HCT116 (cell line): Measurements from ENCODE around the gene ADAMTS13. TPM values are rescaled to one million over a fixed set of nuclear protein-coding genes. Genes with fewer than 3 reads are reported as not detected.

Experiments used
- ATAC-seq: fragments of 200-7000 bp; cut with Tn5 transposase; 2 replicates; pipeline ENCODE4 v1.9.1; 2020; ENCODE audit warnings: mild to moderate bottlenecking, moderate library complexity
- BruUV-seq: library from RNA; stranded (reverse); fragments of 400-500 nt; replicated peaks from 2 replicates; lab custom pipeline; 2021; lab: Mats Ljungman, UMichigan
- CTCF ChIA-PET: fragments of 300-600 bp; sonication (Branson Sonifier 250); formaldehyde crosslinking; loops from one replicate; lab custom pipeline; 2021; ENCODE audit warnings: antibody characterized with exemption; lab: Charles Lee
- POLR2A ChIA-PET: fragments of 300-600, 350-600 bp; sonication (Branson Sonifier 250); formaldehyde crosslinking; loops from one replicate; lab custom pipeline; 2021; ENCODE audit warnings: antibody characterized with exemption; lab: Charles Lee
- RAD21 ChIA-PET, 2 experiments: fragments of 300-600 bp; sonication (Branson Sonifier 250); formaldehyde crosslinking; loops; one replicate each; lab custom pipeline; 2023; ENCODE audit warnings: low total read pairs in 2 of 2; ENCODE audit not compliant: uncharacterized antibody in 2 of 2, unreplicated experiment in 2 of 2, low non-redundant PET in 1 of 2; lab: Charles Lee
- DNase-seq: peaks from one replicate; pipeline ENCODE4 v3.0.0-alpha.2; 2010; ENCODE audit warnings: low read depth, low spot score
- H2AFZ ChIP-seq: fragments of 200-600 bp; shearing (Covaris generic), sonication (generic); 2 replicates; pipeline ENCODE4 v1.6.1; 2017; ENCODE audit warnings: low read depth, mixed run types, mixed read lengths, antibody characterized with exemption, low read length; ENCODE audit not compliant: poor library complexity, severe bottlenecking
- H3K27ac ChIP-seq: 2 replicates; pipeline ENCODE4 v1.5.1; 2012; ENCODE audit warnings: low read depth, low read length
- H3K27me3 ChIP-seq: fragments of 200-600 bp; sonication (generic); 2 replicates; pipeline ENCODE4 v1.6.1; 2016; ENCODE audit warnings: mixed run types, low read length, mixed read lengths; ENCODE audit not compliant: insufficient read depth
- H3K36me3 ChIP-seq, 2 experiments: fragments of 200-500 bp in 1 of 2; fragments of 200-600 bp in 1 of 2; sonication (Bioruptor generic) in 1 of 2; sonication (generic) in 1 of 2; 2 replicates each; pipeline versions ENCODE4 v1.5.1 to v1.6.1; 2014 to 2016; ENCODE audit warnings: low read length in 2 of 2, inconsistent platforms in 1 of 2, mixed read lengths in 1 of 2, mixed run types in 1 of 2; ENCODE audit not compliant: insufficient read depth in 2 of 2, control insufficient read depth in 1 of 2
- H3K4me1 ChIP-seq, 2 experiments: fragments of 200-600 bp in 1 of 2; sonication (generic) in 1 of 2; 2 replicates each; pipeline versions ENCODE4 v1.5.1 to v1.6.1; 2012 to 2017; ENCODE audit warnings: low read length in 2 of 2, inconsistent platforms in 1 of 2, mild to moderate bottlenecking in 1 of 2, mixed read lengths in 1 of 2, mixed run types in 1 of 2, moderate library complexity in 1 of 2; ENCODE audit not compliant: insufficient read depth in 2 of 2, control insufficient read depth in 1 of 2
- H3K4me2 ChIP-seq: fragments of 200-600 bp; sonication (generic); 2 replicates; pipeline ENCODE4 v1.6.1; 2017; ENCODE audit warnings: mixed run types, low read length, mixed read lengths
- H3K4me3 ChIP-seq, 2 experiments: fragments of 200-600 bp in 1 of 2; sonication (generic) in 1 of 2; replicated peaks in 1 of 2; 2 replicates each; pipeline ENCODE4 v1.5.1; 2011 to 2016; ENCODE audit warnings: low read length in 2 of 2, control low read depth in 1 of 2, low read depth in 1 of 2, mild to moderate bottlenecking in 1 of 2, mixed read lengths in 1 of 2, mixed run types in 1 of 2
- H3K79me2 ChIP-seq: fragments of 200-600 bp; sonication (generic); 2 replicates; pipeline ENCODE4 v1.6.1; 2017; ENCODE audit warnings: mild to moderate bottlenecking, mixed run types, low read length, moderate library complexity, mixed read lengths; ENCODE audit not compliant: insufficient read depth
- H3K9ac ChIP-seq: fragments of 200-600 bp; sonication (generic); 2 replicates; pipeline ENCODE4 v1.6.1; 2016; ENCODE audit warnings: low read length, mixed read lengths
- H3K9me2 ChIP-seq: fragments of 200-600 bp; sonication (generic), shearing (Covaris generic); 2 replicates; pipeline ENCODE4 v1.6.1; 2017; ENCODE audit warnings: mixed run types, mild to moderate bottlenecking, moderate library complexity; ENCODE audit not compliant: insufficient read depth
- H3K9me3 ChIP-seq, 2 experiments: fragments of 200-500 bp in 1 of 2; fragments of 200-600 bp in 1 of 2; sonication (Bioruptor generic) in 1 of 2; sonication (generic) in 1 of 2; 2 replicates each; pipeline ENCODE4 v1.6.1; 2014 to 2017; ENCODE audit warnings: low read length in 2 of 2, mixed read lengths in 2 of 2, inconsistent platforms in 1 of 2, low read depth in 1 of 2, mild to moderate bottlenecking in 1 of 2, mixed run types in 1 of 2, moderate library complexity in 1 of 2; ENCODE audit not compliant: control insufficient read depth in 1 of 2, insufficient read depth in 1 of 2
- H4K20me1 ChIP-seq: fragments of 200-600 bp; sonication (generic), shearing (Covaris generic); 2 replicates; pipeline ENCODE4 v1.6.1; 2017; ENCODE audit warnings: mixed run types, mild to moderate bottlenecking, moderate library complexity; ENCODE audit not compliant: insufficient read depth
- ELF1 ChIP-seq: IDR thresholded peaks from 2 replicates; pipeline ENCODE4 v1.6.1; 2012; ENCODE audit warnings: low read depth, borderline replicate concordance
- RAD21 ChIP-seq: IDR thresholded peaks from 2 replicates; pipeline ENCODE4 v1.6.1; 2012; ENCODE audit warnings: low read depth, mild to moderate bottlenecking
- REST ChIP-seq: IDR thresholded peaks from 2 replicates; pipeline ENCODE4 v1.6.1; 2012; ENCODE audit warnings: low read depth
- TCF7L2 ChIP-seq: IDR thresholded peaks from 2 replicates; pipeline ENCODE4 v1.7.0; 2011; ENCODE audit warnings: borderline replicate concordance, inconsistent platforms; ENCODE audit not compliant: insufficient read depth, insufficient read length; ENCODE audit errors: extremely low read depth
- ZBTB33 ChIP-seq: IDR thresholded peaks from 2 replicates; pipeline ENCODE4 v1.6.1; 2011; ENCODE audit warnings: mild to moderate bottlenecking, low read length, moderate library complexity; ENCODE audit not compliant: insufficient replicate concordance; ENCODE audit errors: extremely low read depth
- intact Hi-C: fragments of 100-400 bp; cut with micrococcal nuclease; formaldehyde crosslinking; loops from 2 replicates; pipeline ENCODE4 v1.10.0; 2022
- total RNA-seq: library from RNA; stranded (reverse); gene quantifications from one replicate; pipeline ENCODE4 v1.2.1, GENCODE V29; 2021; ENCODE audit not compliant: unreplicated experiment

ADAMTS13 gene
- total RNA-seq, 1 experiment from 2014 or later = 9.2 TPM

DNA sequence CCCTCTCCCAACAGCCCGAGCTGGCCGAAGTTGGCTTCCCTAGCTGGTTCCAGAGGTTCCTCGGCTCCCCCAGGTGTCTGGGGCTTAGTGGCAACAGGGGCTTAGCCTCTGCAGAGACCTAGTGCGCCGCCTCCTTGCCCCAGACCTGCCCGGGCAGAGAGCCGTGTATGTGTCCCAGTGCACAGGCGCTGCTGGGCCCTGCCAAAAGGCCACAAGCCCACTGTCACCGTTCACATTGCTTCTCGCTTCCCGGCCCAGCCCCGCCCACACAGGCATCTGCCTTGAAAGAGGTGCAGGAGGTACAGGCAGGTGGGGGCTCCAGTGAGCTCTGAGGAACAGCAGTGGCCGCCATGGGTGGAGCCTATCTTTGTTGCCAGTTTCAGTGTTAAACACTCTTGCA lies 35.1 kb downstream of the ADAMTS13 start:
- RAD21 ChIA-PET = no interaction called here
- no peaks in the 10 kb centered on the region for H3K79me2 ChIP-seq
- H3K9me2 ChIP-seq = no peaks in the 10 kb centered on the region
- ATAC-seq (no peak), DNase-seq (no peak)
- TF ChIP-seq RAD21 = no peak
- TF ChIP-seq REST = no peak
- TF ChIP-seq ZBTB33 = no peak
- TF ChIP-seq ELF1 = no peak
- TF ChIP-seq TCF7L2 = no peak
- H3K36me3 ChIP-seq = no peaks in the 10 kb centered on the region
- intact Hi-C loops = no loop called here
- H3K27me3 ChIP-seq = no peaks in the 10 kb centered on the region
- CTCF ChIA-PET = no interaction called here
- H3K4me2 ChIP-seq = no peak overlapping the region
- H3K9ac ChIP-seq = no peak overlapping the region
- no peaks in the 10 kb centered on the region for H4K20me1 ChIP-seq
- no peak overlapping the region for H3K27ac ChIP-seq
- no peak overlapping the region for H3K4me3 ChIP-seq
- H3K4me1 ChIP-seq = peaks cover 16 to 17% of the 10 kb centered on the region in 2 experiments
- no TSS peak for BruUV-seq
- no peak overlapping the region for H2AFZ ChIP-seq
- POLR2A ChIA-PET = no interaction called here
- H3K9me3 ChIP-seq = no peaks in the 10 kb centered on the region
